Keratinocyte (primary cell): ENCODE data around the gene STK32C.

Experiments used
- EZH2 ChIP-seq: IDR thresholded peaks from one replicate; pipeline ENCODE4 v1.6.1; 2012; ENCODE audit warnings: inconsistent platforms, mild to moderate bottlenecking, low read length, moderate library complexity
- TF ChIP-seq, protein P1 (sequence below), 3 experiments: IDR thresholded peaks in 1 of 3; conservative IDR thresholded peaks in 1 of 3; optimal IDR thresholded peaks in 1 of 3; 2 replicates in 2 of 3; 3 replicates in 1 of 3; pipeline versions ENCODE3 to v1.5.1; 2011; ENCODE audit warnings: low read length in 3 of 3, mild to moderate bottlenecking in 3 of 3, moderate library complexity in 2 of 3, control low read depth in 1 of 3, inconsistent platforms in 1 of 3; ENCODE audit not compliant: insufficient read depth in 2 of 3; ENCODE audit errors: extremely low read depth in 1 of 3

DNA sequence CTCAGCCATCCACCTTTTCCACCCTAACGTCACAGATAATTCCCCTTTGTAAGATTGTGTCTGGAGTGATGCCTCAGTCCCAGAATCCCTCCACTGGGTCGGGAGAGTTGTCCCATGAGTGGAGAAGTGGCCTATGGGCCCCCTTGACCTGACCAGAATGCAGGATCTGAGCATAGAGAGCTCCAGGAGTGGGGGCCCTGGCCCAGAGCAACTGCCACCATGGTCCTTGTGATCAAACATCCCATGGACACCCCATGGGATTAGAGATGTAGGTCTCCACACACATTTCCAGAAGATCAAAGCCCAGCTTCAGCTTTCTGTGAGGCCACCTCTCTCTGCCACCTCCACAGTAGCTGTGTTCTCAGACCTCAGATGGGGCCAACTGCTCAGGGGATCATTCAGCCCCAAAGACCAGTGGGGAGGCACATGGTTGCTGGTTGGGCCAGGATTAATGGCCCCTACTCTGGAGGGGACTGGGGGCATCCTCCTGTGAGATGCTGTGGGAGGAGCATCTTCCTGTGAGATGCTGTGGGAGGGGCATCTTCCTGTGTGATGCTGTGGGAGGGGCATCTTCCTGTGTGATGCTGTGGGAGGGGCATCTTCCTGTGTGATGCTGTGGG is 149.5 kb downstream of the STK32C start:
- TF ChIP-seq, protein P1, sequence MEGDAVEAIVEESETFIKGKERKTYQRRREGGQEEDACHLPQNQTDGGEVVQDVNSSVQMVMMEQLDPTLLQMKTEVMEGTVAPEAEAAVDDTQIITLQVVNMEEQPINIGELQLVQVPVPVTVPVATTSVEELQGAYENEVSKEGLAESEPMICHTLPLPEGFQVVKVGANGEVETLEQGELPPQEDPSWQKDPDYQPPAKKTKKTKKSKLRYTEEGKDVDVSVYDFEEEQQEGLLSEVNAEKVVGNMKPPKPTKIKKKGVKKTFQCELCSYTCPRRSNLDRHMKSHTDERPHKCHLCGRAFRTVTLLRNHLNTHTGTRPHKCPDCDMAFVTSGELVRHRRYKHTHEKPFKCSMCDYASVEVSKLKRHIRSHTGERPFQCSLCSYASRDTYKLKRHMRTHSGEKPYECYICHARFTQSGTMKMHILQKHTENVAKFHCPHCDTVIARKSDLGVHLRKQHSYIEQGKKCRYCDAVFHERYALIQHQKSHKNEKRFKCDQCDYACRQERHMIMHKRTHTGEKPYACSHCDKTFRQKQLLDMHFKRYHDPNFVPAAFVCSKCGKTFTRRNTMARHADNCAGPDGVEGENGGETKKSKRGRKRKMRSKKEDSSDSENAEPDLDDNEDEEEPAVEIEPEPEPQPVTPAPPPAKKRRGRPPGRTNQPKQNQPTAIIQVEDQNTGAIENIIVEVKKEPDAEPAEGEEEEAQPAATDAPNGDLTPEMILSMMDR (optimal IDR thresholded peaks at IDR 0.05 in 1 of 3, IDR thresholded peaks at IDR 0.05 in 1 of 3, conservative IDR thresholded peaks at IDR 0.05 in 1 of 3; ENCODE audit: extremely low read depth in 1 of 3, insufficient read depth in 2 of 3, low read length in 3 of 3) = no peak
- TF ChIP-seq EZH2 = no peak
